Fibroblast of pulmonary artery (primary cell): ENCODE results near the gene EGFL8.

Experiments
- DNase-seq: peaks from one replicate; pipeline ENCODE4 v3.0.0-alpha.2; 2010; ENCODE audit warnings: low read depth
- H3K4me3 ChIP-seq: replicated peaks from 2 replicates; pipeline ENCODE4 v1.5.1; 2011; ENCODE audit warnings: low read depth, mild to moderate bottlenecking, control low read depth, low read length, moderate library complexity
- CTCF ChIP-seq: IDR thresholded peaks from 2 replicates; pipeline ENCODE4 v1.5.1; 2011; ENCODE audit warnings: mild to moderate bottlenecking, control low read depth, low read length, inconsistent platforms; ENCODE audit errors: missing control alignments

Gene EGFL8

GRCh38 chr6:32149932-32150870 is 14.2 kb upstream of the EGFL8 start:
- DNase-seq: no peak
- no peak overlapping the region for H3K4me3 ChIP-seq
- TF ChIP-seq CTCF: no peak

GRCh38 chr6:32151181-32151862 is 13.1 kb upstream of the EGFL8 start:
- TF ChIP-seq CTCF: no peak
- H3K4me3 ChIP-seq: peak overlapping the region; percentile 96

GRCh38 chr6:32151863-32152768 is 12.3 kb upstream of the EGFL8 start, which contains the start of gene PRRT1:
Gene PRRT1 (minus strand): TSS chr6:32151939. CDS start chr6:32151827, 112 bp downstream.
- no peak for TF ChIP-seq CTCF
- no peak for DNase-seq
- H3K4me3 ChIP-seq: peak within 1 kb of the TSS; percentile 96

More at GRCh38 chr6:32151181-32151862, 13.1 kb upstream of the EGFL8 start:
- no peak for DNase-seq

- peak; percentile 29 for DNase-seq
- TF ChIP-seq CTCF: no peak
- H3K4me3 ChIP-seq: peak overlapping the region; percentile 96
Measured at GRCh38 chr6:32152769-32153563, 11.4 kb upstream of the EGFL8 start.

- peak; percentile 21 for TF ChIP-seq CTCF
- peak within 1 kb of the TSS; percentile 96 for H3K4me3 ChIP-seq
- peak; percentile 97 for DNase-seq
Measured at GRCh38 chr6:32153564-32154513, 10.6 kb upstream of the EGFL8 start, which contains the start of gene PPT2. Gene PPT2 (plus strand): TSS chr6:32154141. CDS start chr6:32154595, 454 bp downstream.
